Activated CD4-positive, alpha-beta T cell treated with anti-CD3 and anti-CD28 coated beads, Interleukin-2, amount 50 U/mL, for 16 hours (primary cell): ENCODE measurements around the gene RABL3.
"Not testable (repeated sequence)": the region's sequence is repeated elsewhere in the genome, so short reads cannot be mapped to it uniquely, and the experiment has no call there.

Source experiments
- DNase-seq: peaks from one replicate; pipeline ENCODE4 v3.0.0-alpha.2; 2020

RABL3 gene

DNA sequence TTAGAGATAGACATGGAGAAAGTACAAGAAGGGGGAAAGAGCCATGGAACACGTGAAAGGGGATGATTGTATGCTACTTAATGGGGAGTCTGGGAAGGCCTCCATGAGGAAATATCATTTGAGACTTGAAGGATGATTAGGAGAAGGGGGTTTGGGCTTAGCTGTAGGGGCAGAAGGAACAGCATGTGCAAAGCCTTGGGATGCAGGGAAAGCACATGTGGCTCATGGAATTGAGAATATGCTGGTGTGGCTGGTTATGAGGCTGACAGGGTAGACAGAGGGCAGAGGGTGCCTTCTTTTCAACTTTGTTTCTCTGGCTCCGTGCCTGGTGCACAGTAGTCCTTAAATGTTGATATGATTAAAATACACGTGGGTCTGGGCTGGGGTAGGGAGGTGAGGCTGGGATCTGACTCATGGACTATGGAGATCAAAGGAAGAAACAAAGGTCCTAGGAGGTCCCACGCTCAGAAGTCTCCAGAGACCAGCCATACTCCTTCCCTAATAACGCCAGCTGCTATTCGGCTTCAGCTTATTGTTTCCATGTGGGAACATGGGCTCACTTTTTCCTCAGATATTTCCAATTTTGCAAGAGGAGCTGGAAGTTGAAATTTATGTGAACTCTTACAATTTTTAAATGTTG lies 1.4 kb upstream of the RABL3 start:
- no peak for DNase-seq

DNA sequence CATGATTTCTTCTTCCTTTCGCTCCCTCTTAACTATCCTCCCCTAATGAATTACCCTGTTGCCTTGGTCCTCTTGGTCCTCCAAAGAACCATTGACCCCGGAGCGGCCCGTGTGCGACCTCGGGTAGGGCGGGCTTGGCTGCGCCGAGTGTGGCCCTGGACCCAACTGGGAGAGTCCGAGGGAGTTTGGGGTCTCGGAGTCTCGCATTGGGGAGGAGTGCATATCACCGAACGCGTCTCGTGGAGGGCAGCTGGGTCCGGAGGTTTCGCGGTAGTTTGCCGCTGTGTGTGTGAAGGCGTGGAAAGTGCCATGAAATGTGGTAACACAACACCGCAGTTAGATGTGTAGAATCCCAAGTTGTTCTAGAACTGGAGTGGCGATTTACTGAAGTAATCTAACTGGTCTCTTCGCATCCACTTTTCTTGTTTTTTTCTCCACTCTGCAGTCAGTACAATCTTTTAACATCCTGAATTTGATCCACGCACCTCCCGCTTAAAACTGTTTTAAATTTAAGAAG lies 591 bp upstream of the RABL3 start:
- peak; percentile 22 for DNase-seq

DNA sequence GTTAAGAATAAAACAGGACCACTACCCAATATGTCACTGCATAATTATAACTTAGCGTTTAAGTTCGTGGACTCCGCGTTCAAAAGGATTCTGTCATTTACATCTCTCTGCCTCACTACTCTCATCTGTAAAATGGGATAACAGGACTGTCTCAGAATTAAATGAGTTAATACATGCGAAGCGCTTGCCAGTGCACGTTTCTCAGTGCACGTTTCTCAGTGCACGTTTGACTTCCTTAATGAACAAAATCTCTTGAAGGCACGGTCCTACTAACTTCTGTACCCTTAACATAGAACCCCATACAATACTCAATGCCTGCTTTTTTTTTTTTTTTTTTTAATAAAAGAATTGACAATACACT lies 499 bp downstream of the RABL3 start:
- DNase-seq: no peak

DNA sequence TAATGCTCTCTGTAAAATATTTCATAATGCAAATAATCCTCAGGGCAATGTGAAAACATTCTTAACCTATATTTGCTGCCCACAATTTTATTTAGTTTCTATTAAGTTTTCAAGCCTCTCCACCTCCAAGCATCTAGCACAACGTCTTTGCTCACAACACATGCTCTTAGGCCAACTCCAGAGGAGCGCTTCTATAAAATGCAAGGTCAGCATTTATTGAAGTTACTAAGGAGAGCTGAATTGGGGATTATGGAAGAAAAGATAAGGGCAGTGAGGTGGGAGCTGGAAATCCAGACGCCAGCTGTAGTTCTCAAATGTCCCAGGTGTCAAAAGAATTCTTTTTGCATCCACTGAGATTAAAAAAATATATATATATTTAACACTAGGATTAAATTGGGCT lies 996 bp downstream of the RABL3 start:
- DNase-seq: no peak

DNA sequence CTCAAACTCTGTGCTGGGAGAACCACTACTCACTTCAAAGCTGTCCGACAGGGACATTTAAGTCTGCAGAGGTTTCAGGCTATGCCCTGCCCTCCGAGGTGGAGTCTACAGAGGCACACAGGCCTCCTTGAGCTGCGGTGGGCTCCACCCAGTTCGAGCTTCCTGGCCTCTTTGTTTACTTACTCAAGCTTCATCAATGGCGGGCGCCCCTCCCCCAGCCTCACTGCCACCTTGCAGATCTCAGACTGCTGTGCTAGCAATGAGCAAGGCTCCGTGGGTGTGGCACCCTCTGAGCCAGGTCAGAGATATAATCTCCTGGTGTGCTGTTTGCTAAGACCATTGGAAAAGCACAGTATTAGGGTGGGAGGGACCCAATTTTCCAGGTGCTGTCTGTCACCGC lies 4.3 kb downstream of the RABL3 start:
- DNase-seq: not testable (repeated sequence)

DNA sequence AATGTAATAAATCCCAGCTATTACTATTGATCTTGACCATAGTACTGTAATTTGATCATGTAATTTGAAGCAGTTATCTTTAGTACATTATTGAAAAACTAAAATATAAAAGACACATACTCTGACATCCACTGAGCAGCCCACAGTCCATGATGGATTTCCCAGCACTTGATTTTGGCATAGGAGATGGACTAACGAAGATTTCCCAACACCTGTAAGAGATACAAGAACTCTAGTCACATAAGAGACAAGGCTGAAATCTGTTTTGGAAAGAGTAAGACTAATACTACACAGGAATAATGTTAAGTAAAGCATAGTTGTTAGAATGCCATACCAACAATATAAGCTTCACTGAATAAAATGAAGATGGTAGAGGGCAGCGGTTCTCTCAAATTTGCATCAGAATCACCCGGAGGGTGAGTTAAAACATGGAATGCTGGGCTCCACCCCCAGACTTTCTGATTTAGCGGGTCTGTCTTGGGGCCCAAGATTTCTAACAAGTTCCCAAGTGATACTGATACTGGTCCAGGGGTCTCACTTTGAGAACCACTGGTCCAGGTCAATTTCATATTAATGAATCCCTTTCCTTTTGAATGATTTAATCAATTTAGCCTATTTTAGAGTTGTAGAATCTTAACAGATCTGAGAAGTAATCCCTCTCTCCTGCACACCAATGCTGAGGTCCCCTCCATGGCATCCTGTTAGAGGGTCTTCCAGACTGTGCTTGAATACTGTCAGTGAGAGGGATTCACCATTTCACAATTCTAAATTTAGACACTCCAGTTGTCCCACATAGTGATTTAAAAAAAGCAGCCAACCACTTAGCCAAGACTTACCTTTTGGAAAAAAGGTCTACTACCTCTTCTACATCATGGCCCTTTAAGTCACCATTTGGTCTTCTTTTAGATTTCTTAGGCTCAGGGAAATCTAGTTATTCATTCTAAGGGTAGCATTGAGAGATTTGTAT lies 11.5 kb downstream of the RABL3 start:
- DNase-seq: no peak

DNA sequence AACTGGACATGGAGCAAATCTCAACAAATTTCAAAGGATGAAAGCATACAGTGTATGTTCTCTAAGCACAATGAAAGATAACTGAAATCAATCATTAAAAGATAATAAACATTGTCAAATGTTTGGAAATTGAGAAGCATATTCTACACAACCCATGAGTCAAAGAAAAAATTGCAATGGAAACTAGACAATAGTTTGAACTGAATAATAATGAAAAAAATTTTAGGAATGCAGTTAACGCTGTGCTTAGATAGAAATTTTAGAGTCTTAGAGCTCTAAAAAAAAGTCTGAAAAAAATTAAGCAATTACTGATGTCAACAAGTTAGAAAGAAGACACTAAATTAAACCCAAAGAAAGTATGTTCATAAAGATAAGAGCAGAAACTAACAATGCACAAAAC lies 15.5 kb downstream of the RABL3 start:
- DNase-seq: no peak

DNA sequence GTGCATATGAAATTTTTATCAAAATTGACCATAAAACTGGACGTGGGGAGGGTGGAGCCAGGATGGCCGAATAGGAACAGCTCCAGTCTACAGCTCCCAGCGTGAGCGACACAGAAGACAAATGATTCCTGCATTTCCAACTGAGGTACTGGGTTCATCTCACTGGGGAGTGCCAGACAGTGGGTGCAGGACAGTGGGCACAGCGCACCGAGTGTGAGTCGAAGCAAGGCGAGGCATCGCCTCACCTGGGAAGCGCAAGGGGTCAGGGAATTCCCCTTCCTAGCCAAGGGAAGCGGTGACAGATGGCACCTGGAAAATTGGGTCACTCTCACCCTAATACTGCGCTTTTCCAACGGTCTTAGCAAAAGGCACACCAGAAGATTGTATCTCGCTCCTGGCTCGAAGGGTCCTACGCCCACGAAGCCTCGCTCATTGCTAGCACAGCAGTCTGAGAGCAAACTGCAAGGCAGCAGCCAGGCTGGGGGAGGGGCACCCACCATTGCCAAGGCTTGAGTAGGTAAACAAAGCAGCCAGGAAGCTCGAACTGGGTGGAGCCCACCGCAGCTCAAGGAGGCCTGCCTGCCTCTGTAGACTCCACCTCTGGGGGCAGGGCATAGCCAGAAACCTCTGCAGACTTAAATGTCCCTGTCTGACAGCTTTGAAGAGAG lies 23.0 kb downstream of the RABL3 start:
- DNase-seq: peak; percentile 14

DNA sequence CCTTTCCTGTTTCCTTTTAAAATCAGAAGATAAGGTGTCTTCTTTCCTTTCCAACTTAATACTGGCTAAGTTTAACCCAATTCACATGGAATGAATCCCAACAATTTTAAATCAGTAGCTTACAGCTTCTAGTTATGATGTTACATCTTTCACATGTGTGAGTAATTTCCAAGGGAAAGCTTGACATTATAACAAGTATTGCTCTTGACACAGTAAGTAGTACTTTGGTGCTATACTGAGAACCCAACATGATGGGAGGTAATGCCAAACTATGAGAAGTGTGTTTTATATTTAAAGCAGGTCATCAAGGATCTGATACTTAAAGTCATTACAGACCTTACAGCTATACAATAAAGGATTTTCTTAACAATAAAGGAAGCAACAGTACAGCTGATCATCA lies 29.1 kb downstream of the RABL3 start:
- no peak for DNase-seq

DNA sequence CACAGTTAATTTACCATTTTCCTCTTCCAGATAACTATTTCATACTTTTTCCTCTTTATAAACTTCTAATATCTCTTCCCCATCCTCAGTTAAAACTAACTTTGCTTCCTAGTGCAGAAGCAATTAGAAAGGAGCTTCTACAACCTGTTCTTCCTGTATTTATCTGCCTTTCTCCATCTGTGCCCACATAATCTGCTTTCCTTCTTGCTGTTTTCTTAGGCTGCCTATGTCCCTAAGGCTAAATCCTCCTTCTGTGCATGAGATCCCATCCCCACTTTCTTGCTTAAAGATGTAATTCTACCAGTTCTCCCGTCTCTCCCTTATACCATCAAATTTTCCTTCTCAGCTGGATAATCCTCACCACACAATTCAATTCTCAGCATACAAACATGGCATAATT lies 31.9 kb downstream of the RABL3 start:
- DNase-seq: no peak

DNA sequence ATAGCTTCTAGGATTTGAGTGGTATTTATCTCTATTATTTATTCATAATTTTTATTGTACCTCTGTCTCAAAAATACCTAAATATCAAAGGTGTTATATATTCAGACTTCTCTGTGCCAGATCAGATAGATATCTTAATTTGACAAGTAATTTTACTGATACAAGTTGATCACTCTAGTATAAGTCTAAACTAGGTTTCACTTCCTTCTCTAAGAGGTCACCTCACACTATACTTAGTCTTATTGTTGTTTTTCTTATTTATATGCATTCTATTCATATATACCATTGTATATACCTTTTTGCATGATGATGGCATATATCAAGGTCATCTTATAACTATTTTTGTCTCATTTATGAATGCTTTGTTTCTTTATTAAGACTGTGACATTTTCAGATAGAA lies 33.9 kb downstream of the RABL3 start:
- no peak for DNase-seq

DNA sequence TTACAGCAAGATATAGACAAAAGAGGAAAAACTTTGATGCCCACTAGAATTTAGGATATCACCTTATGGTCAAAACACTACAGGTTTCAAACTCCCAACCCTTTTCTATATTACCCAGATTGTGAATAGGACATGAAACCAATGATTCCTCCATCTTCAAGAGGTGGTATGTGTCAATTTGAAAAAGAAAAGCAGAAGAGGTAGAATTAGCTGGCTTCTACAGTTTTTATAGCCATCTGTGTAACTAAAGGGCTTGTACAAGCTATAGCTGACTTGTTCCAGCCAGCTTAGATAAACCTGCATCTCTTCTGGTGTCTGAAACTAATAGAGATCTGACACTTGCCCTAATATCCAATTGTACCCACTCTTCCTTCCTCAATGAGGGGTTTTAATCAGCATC lies 35.4 kb downstream of the RABL3 start:
- DNase-seq: no peak

DNA sequence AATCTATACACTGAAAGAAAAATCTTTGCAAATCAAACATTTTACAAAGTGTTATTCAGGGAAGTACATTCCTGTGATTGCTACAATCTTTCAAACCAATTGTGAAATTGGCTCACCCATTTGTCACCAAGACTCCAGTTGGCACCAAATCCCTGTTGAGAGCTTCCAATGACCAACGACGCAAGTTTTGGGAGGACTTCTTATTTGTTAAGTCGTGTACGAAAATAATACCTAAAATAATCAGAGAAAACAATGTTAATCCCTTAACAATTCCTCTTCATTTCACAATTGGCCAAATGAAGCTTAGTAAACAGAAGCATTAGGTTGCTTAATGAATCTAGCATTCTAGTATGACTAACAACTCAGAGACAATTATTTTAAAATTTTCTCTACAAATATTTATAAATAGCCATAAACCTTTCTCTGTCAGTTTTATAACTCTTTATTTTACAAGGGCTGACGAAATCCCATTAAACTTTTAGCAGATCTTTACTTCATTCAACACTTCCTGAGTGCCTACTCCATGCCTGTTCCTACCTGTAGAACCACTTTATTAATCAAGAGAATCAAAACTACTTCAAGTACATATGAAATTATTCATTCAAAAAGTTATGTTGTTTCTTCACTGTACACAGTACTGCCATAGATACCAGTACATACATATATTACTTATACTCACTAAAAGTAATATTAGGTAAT lies 36.3 kb downstream of the RABL3 start:
- DNase-seq: no peak

DNA sequence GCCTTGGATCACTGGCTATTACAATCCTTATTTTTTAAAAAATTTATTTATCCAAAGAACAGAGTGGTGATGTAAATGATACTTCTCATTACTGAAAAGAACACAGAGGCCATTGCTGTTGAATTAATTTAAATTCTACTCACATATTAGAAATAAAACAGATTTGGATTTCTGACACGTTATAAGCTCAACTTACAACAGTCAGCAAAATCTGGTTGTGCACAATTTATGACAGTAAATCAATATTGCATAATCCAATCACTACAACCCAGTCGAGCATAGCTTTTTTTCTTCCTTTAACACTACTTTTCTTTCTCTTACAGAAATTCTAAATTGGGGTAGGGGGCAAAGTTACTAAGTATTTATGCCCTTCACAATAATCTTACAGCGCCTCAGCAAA lies 43.0 kb downstream of the RABL3 start:
- DNase-seq: no peak

DNA sequence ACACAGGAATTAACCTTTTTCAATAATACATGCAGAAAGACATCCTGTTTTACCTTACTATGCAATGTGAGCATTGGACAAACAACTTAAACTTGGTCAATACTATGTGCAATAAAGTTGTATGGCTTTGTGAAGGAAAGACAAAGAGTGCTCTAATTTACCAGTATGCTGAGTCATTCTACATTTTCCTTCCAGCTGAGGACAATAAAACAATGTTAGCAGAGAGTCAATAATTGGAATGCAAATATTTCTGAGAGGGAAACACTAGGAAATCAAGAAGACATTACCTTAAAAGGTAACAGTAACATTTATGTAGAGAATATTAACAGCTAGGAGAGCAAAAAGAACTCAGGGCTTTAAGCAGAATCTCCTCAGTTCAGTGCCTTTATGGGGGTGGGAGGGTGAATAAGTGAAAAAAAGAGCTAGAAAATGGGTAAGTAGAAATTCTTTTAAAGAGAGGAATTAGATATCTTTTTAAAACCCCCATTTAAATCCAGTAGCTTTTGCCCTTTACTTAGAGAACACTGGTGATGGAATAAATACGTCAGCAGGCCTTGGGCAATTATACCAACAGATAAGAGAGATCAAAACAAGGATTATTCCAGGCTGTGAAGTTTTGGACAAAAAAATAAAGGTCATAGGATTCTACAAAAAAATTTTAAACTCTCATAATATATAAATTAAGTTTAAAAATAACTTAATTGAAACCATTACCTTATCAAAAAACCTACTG lies 48.7 kb downstream of the RABL3 start:
- DNase-seq: no peak

DNA sequence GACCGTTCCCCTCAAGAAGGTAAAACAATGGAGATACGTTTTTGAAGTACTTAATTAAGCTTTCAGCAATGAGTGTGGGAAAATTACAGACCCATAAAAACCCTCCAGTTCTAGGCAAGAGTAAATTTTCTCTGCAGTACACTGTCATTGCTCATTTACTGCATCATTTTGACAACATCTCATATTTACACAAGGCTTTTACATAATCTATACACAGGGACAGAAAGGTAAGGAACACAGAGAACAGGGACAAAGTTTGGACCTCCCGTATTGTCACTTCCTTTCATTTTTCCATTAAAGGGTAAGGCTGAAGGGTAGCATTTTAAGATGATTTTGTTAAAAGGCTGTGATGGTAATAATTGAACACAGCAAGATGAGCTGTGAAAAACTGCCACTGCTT lies 52.9 kb downstream of the RABL3 start:
- no peak for DNase-seq

DNA sequence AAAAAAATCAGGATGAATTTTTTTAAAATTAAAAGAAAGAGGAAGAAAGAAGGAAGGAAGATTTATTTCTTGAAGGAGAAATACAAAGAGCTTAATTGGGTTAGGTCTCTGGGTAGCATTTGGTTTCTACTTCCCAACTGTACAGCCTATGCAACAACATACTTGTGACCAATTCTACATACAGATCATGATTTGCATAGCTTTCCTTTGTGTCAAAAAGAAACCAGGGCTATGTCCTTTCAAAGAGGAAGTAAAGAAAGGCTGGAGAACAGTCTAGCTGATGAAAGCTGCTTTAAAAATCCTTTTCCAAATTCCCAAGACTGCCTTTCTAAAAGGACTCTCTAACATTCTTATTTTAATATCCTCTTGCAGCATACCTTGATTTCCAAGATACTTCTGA lies 54.2 kb downstream of the RABL3 start:
- DNase-seq: no peak

DNA sequence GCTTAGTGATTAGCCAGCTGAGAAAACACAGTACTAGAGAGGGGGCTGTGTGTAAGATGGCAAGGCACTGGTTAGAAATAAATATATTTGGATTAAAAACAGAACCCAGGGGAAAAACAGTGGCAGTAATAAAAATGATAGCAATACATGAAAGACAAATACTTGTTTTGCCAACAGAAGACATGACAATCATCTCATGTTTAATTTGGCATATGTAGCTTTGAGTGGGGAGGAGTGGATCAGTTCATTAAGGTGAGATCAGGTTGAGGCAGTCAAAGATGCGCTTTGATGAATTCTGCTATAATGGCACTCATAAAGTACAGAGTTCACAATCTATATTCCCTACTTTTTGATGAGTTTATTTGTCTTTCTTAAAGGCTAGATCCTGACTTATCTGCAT lies 56.9 kb downstream of the RABL3 start:
- DNase-seq: no peak

DNA sequence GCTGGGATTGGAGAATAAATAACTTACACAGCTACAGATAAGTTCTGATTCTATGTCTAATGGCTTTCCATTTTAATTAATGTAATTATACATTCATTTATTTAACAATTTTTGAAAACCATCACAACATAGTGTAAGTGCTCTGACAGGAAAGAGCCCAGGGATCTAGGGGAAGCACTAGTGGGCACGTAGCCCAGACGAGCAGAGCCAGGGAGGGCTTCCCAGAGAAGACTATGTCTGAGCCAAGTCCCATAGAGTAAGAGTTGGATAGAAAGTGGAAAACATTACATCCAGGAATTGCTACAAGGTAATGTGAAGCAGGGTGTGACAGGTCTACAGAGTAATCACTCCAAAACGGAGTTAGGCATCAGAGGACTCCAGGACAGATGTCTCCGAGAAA lies 57.4 kb downstream of the RABL3 start:
- DNase-seq: no peak

DNA sequence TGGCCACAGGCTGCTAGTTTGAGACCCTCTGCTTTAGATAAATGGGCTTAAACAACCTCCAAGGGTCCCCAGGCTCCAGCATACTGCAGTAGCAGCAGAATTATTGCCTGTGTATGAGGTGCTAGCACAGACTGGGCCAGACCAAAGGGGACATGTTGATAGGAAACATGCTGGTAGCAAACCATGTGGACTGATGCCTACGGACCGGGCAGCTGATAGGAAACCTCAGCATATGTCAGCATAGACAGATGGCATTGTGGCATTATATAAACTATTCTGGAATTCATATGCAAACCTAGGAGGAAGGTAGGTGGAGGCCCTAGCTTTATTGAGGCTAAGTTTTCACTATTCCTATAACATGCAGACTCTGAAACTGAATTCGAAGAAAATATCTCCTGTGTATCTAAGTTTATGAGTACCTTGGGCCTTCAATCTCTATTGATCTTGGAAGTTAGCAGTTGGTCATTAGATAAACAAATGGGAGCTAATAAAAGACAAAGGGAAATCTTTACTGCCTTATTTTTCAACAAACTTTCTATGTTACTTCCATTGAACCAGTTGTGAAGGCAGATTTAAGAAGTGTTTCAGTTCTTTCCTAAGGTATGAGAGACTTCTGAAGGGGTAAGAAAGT lies 58.5 kb downstream of the RABL3 start:
- no peak for DNase-seq

DNA sequence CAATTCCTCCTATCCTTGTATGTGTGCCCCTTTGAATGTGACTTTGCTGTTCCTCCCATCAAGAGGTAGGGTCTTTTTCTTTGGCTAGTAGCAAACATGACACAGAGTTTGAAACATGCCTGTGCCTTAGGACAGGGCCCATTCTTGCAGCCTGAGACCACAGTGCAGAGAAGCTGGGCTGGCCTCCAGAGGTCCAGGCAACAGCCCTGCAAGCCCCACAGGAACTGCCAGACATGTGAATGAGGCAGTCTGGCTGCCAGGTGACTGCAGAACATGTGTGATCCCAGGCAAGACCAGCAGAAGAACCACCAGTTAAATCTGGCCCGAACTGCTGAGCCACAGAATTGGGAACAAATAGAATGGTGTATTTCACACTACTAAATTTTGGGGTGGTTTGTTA lies 59.1 kb downstream of the RABL3 start:
- DNase-seq: no peak

DNA sequence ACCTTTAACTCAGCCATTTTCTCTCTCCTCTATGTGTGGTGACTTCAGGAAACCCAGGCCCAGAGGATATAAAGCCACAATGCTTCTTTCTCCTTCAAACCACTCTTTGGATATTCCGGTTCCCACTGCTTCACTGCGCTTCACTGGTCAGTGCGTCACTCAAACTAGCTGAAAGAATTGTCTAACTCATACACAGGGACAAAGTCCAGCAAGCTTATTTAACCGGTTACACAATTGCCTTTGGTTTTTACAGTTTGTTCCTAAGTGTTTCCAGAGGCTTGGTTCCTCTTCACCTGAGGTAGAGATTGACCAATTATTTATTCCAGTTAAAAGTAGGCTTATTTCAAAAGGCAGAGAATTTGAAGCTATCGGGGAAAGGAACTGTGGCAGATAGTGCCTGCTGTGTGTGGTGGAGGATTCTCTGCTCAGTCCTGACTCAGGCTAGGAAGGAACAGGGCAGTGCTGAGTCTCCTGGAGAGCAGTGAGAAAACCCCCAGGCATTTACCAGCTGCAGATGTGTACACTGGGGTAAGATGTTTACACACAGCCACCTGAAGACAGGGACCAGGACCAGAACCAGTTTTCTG lies 60.1 kb downstream of the RABL3 start, which contains the start of gene HGD:
Gene HGD, minus strand, starts transcription at position 145 of the 587 bp plus-strand sequence. Its CDS starts 128 bp downstream, at position 17.
- DNase-seq: no peak
